Ramos (cell line): ENCODE measurements around the gene DDX41.

Experiments used
- in situ Hi-C: fragments of 300-500 bp; cut with MboI; formaldehyde crosslinking; loops from one replicate; pipeline ENCODE4 v1.14.3; 2022; ENCODE audit warnings: low sequenced_read_pairs; ENCODE audit not compliant: unreplicated experiment

The DDX41 gene

DNA sequence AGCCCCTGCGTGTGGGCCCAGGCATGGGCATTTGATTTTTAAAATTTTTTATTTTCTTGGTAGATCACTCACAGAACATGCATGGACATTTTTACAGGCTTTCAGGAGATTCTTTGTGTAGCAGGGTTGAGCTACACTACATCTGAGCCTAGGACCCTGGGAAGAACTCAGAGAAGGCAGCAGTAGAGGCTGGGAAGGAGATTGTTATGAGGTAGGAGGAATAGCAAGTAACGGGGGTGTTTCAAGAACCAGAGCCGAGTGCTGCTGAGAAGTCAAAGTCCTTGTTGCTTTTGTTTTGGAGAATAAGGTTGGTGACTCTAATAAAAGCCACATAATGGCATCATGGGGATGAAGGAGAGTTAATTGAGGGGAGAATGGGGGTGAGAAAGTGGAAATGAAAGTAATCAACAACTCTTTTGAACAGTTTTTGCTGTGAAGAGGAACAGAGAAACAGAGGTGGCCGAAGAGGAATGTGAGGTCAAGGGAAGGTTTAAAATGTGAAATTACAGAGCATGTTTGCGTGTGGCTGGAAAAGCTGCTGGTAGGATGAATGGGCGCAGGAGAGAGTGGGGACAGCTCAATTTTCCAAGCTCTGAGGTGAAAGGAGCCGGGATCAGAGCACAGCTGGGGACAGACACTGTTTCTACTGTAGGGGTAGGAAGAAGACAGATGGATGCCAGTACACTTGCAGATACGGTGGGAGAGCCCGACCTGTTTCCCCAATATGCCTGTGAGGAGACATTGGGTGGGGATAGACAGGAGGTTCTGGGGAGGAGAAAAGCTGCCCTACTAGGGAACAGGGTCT is 14.7 kb downstream of the DDX41 start:
- in situ Hi-C loops = loop anchor here (10.0 kb wide), 1 partner anchor 613 kb away; the partner anchor contains the start of gene N4BP3

DNA sequence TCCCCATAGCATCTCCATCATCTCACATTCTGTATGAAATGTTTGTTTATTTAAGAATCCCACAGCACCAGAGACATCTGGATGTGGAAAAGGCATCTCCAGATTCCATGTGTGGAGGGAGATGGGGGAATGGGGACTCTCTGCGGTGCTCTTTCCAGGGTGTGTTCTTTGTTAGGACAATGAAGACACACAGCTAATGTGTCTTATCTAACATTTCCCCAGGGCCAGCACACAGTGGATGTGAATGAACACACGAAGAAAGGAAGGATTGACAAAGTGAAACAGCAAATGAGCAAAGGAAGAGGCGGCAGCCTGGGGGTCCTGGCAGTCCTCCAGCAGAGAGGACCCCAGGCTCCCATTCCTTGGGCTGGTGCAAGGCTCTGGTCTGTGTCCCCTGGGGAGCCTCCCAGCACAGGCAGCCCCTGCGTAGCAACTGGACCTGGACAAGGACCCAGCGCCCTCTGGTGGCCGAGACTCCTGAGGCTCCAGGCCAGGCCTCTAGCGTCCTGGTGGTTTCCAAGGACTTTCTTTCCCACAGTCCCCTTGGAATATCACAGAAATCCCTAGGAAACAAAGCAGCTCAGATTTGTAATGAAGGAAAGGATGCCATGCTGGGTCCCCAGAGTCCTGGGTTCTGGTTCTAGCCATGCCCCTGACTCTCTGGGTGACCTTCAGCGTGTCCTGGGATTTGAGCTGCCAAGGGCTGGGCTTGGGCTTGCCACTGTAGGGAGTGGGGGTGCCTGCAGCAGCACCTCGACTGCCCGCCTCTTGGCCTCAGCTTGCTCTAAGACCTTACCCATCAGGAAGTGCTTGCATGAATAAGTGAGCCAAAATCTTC is 15.9 kb downstream of the DDX41 start:
- in situ Hi-C loops = loop anchor here (10.0 kb wide), 1 partner anchor 614 kb away; the partner anchor contains the start of gene N4BP3

DNA sequence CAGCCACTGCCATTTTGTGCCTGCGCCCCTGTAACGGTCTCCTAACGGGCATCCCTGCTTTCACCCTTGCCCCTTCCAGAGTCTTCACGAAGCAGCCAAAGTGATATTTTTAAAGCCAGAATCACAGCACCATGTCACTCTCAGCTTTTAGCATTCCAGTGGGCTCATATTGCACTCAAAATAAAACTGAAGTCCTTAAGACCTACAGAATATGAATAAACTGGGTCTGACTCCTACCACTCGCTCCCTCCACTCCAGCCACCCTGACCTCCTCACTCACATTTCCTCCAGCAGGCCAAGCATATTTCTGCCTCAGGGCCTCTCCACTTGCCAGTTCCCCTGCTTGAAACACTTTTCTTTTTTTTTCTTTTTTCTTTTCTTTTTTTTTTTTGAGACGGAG is 16.9 kb downstream of the DDX41 start:
- in situ Hi-C loops = loop anchor here (10.0 to 25.0 kb wide), 2 partner anchors 615 to 963 kb away; partner anchors contain the start of genes CDHR2, N4BP3 and RNF44

DNA sequence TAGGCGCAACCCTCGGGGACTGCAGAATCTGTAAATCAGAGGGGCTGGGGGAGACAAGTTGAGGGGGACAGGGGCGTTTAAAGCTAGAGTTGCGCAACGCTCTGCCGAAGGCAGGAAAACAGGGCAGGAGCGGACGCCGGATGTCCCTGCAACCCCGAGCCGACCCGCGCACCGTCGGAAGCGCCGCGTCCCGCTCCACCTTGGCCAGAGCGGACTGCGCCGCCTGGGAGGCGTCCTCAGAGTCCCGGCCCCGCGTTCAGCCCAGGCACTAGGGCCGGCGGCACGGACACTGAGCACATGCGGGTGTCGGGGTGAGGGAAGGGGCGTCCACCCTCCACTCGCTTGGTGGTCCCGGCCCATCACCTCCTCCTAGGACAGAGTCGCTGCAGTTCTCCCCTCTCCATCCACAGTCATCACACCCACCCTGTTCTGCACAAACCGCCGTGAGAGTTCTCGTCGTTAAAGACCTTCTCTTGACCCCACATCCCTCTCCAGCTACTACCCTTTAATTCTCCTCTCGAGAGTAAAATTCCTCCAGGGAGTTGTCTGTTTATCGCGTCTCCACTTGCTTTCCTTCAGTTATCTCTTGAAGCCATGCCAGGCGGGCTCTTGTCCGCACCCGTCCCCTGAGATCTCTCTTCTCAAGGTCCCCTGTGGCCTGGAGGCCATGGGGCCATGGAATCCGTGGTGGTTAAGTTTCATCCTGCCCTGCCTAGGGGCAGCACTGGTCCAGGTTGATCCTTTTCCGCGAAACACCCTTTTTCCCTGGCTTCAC is 18.6 kb downstream of the DDX41 start:
- in situ Hi-C loops = loop anchor here (25.0 kb wide), 1 partner anchor 961 kb away; the partner anchor contains the start of genes CDHR2 and RNF44

DNA sequence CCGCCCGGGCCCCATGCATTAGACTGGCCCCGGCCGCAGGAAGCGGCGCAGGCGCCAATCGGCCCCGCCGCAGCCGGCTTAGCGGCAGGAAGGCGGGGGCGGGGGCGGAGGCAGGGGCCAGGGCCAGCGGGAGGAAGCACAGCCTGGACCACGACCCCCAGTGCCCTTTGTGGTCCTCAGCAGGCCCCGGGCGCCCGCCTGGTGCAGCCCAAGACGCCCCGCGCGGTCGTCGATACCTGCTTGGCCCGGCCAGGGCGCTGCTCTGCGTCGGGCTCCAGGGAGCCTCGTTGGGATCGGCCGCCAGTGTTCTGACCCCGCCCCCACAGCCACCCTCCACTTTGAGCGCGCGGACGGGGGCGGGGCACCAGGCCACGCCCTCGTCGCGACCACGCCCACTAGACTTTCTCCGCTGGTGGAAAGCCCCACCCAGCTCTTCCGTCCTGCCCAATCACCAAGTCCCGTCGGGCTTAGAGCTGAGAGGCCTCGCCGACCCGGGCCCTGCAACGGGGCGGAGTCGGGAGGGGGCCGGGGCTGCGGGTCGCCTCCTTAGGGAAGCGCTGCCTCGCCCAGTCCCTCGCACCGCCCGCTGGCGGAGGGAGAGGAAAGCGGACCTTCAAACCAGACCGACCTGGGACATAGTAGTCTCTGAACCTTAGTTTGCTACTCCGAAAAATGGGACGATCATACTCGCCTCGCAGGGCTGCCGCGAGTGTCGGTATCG is 19.3 kb downstream of the DDX41 start, which contains the start of gene PDLIM7:
TSS of gene PDLIM7 (minus strand) at position 313 of the 721 bp plus-strand sequence. CDS start 1,092 bp downstream, outside the sequence.
- in situ Hi-C loops = loop anchor here (25.0 kb wide), 1 partner anchor 960 kb away; the partner anchor contains the start of genes CDHR2 and RNF44

DNA sequence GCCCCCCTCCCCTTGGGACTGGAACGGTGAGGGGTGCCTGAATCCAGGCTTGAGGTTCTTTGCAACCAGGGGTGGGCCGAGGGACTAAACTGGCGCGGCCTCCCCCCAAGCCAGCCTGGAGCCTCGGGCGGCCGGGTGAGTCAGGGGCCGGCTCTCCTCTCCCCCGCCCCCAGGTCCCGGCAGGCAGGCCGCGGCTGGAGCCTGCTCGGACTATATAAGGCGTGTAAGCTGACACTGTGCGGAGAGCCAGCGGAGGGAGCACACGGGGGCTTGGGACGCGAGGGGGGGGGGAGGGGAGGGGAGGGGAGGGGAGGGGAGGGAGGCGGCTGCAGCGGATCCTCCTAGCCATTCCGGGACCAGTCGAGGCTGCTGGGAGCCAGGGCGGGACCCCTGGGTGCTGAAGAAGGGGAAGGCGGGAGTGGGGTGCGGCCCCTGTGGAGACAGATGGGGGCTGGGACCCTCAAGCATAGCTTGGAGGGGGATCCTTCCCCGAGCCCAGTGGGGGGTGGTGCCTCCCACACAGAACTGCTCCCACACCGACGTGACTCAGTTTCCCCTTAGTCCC is 20.0 kb downstream of the DDX41 start:
- in situ Hi-C loops = loop anchor here (25.0 kb wide), 1 partner anchor 960 kb away; the partner anchor contains the start of genes CDHR2 and RNF44

DNA sequence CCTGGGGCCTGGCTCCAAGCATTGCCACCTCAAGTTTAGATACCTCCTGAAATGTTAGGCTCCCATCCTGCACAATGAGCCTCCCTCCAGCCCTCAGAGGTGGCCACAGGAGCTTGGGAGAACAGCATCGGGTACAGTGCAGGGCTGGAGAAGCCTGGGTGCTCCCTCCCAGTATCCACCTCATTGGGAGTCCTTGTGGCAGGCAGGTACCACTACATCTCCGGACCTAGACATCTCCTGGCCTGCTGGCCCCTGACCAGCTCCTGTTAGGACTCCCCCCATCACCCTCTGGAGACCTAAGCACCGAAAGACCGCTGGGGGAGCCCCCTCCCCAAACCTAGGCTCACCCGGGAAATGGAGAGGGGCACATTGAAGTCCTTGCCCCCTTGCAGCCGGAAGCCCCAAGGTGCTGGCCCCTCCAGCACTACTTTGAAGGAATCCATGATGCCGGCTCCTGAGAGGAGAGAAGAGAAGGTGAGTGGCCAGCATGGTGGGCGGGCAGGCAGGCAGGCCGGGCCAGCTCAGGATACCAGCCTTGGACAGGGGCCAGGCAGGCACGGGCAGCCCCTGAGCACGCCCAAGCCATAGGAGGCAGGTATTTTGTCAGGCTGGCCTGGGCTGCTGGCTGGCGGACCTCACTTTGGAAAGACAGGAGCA is 20.6 kb downstream of the DDX41 start:
- in situ Hi-C loops = loop anchor here (25.0 kb wide), 1 partner anchor 959 kb away; the partner anchor contains the start of genes CDHR2 and RNF44

DNA sequence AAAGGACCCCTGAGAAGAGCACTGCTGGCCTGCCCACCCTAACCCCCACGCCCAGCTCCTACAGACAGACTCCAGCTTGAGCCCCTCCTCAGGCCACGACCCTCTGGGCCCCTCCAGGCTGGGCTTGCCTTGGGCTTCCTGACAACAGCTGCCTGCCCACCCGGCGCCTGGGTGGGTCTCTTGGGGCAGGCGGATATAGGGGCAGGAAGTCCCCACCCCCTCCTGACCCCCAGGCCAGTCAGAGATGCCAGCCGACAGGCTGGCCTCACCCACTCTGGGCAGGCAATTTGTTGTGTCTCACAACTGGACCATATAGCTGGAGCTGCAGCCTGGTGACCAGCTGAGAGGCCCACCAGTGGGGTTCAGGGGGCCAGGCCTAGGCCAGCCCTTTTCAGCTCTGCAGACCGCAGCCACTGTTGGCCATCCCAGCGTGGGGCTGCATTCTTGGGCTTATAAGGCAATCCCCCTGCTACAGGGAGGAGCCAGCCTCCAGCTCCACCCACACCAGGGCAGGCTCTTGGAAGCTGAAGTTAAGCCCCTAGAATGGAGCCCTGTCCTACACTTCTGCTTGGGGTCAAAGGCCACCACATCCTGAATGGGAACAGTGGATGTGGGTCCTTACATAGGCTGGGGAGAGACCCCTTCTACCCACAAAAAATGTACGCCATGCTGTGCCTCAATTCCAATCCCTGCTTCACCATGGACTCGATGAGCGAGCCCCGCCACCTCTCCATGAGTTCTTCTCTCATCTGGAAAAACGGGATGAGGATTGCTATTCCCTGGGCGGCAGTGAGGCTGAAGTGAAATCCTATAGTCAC is 21.3 kb downstream of the DDX41 start:
- in situ Hi-C loops = loop anchor here (25.0 kb wide), 1 partner anchor 958 kb away; the partner anchor contains the start of genes CDHR2 and RNF44

DNA sequence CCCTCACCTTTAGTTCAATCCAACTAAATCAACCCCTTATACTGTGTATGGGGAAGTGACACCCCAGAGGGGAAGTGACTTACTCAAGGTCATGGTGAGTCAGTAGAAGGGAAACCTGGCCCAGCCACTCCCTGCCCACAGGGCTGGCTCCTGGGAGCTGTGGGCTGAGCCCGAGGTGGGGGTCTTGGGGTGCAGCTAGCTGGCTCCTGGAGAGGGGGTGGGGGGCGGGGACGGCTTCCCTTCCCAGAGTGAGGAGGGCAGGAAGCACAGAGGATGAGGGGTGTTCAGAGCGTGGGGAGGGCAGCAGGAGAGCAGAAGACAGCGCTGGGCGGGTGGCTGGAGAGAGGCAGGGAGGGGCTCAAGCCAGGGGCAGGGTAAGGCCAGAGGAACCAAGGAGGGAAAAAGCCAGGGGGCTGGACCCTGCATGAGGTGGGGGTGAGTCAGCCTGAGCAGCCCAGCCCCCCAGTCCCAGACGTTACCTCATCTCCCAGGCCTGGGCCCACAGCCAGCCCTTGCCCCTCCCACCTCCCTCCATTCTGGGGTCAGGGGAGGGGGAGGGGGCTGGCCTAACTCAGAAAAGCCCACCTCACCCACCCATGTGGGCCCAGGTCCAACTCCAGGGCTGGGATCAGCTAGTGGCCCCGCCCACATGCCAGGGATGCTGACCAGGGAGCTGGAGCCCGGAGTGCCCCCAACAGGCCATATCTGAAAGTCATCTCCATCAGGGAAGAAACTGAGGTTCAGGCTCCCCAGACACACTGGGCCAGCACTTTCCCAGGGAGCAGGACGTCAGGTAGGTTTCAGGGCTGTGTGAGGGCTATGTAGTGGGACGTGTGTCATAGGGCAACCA is 22.2 kb downstream of the DDX41 start:
- in situ Hi-C loops = loop anchor here (25.0 kb wide), 1 partner anchor 957 kb away; the partner anchor contains the start of genes CDHR2 and RNF44

DNA sequence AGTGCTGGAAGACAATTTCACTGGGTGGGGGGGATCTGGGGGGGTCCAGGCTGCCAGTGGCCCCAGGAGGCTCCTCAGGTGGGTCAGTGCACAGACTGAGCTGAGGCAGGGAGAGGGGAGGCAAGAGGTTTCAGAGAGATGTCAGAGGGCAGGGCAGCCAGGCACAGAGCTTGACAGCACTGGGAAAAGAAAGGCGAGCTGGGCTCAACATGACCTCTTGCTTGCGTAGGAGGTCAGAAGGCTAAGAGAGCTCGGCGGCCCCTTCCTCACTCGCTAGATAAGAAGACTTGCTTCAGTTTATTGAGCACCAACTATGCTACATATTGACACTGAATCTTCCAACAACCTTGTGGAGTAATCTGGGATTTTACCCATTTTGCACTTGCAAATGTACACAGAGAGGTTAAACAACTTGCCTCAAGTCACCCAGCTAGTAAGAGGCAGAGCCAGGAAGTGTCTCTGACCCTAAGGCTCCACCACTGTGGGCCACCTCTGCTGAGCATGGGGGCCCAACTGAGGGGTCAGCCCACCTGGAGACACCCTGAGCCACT is 22.9 kb downstream of the DDX41 start:
- in situ Hi-C loops = loop anchor here (25.0 kb wide), 1 partner anchor 957 kb away; the partner anchor contains the start of genes CDHR2 and RNF44

DNA sequence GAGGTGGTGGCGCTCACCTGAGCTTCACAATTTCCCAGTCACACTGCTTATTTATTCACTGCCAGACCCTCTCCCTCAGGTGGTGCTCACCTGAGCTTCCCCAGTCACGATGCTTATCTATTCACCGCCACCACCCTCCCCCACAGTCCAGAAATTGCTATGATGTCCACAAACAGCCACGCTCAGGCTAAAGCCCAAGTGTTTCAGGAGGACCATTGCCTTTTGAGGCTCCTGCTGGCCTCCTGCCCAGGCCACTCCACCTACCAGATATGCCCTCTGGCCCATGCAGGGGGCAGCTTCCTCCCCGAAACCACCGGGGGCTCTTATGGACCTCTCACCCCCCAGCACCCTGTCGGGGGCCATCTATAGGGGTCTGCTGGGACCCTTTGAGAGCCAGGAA is 23.9 kb downstream of the DDX41 start:
- in situ Hi-C loops = loop anchor here (25.0 kb wide), 1 partner anchor 956 kb away; the partner anchor contains the start of genes CDHR2 and RNF44

DNA sequence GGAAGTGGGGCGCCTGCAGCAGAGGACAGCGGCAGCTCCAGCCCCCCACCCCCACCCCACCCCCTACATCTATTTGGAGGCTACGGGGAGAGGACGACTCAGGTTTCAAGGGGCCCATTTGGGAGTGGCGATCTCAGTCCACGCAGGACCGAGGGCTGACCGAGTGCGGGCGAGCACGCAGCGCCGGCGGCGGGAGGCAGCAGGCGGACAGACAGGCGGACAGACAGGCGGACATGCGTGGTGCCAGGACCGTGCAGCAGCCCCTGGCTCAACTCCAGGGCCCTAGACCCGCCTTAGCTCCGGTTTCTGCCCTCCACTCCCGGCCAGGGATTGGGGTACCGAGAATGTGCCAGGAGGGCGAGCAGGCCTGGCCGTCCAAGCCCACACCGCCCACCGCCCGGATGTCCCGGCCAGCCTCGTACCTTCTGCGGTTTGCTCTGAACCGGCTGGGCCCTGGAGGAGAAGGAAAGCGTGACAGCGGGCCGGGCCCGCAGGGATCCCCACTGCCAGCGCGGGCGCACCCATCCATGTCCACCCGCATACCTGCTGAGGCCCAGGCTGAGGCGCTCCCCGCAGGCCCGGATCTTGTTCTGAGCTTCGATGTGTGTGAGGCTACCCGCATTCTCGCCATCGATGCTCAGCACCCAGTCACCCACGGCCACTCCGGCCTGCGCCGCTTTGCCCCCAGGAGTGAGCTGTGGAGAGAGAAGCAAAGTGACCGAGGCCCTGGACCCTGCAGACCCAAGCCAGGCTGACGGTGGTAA is 24.6 kb downstream of the DDX41 start:
- in situ Hi-C loops = loop anchor here (25.0 kb wide), 1 partner anchor 955 kb away; the partner anchor contains the start of genes CDHR2 and RNF44

DNA sequence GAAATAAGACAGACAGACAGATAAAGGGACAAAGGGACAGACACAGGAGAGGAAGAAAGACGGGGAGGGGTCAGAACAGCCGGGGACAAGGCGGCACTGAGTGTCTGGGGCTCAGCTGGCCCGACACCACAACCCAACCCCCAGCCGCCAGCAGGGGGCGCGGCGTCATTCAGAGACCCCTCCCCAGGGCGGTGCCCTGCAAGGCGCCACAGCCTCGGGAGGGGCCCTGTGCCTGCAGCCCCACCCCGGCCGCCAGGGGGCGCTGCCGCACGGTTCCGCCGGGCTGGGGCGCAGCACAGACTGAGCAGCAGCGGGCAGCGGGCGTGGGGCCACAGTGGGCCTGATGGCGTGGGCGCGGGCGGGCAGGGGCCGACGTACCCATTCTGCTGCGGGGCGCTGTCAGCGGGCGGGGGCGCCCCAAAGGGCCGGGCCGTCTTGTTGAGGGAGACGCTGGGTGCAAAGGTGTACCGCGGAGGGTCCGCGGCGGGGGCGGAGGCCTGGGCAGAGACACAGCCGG is 25.3 kb downstream of the DDX41 start:
- in situ Hi-C loops = loop anchor here (25.0 kb wide), 1 partner anchor 954 kb away; the partner anchor contains the start of genes CDHR2 and RNF44

DNA sequence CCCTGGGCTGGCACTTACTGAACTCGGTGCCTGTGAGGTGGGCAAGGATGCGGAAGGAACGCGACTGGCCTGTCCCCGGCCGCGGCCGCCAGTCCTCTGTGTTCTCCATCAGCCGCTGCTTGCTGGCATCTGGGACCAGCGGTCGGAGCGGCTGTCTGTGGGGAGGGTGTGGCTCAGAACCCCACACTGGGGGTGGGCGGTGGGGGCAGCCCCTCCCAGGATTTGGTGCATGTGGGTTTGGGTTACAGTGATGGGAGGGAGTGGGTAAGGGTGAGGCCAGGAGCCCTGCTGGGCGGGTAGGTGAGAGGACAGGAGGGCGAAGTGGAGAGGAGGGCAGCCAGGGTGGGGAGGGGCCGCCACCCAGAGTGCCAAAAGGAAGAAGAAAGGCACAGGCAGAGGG is 25.8 kb downstream of the DDX41 start:
- in situ Hi-C loops = loop anchor here (25.0 kb wide), 1 partner anchor 954 kb away; the partner anchor contains the start of genes CDHR2 and RNF44
